GM13977 (cell line): ENCODE data around the gene GAMT.
A peak's percentile ranks its signal among the peaks of the same experiment; 100 is the strongest.
"Not testable (repeated sequence)": the region's sequence is repeated elsewhere in the genome, so short reads cannot be mapped to it uniquely, and the experiment has no call there.

Experiments used
- DNase-seq: peaks from one replicate; pipeline ENCODE4 v3.0.0; 2012; ENCODE audit warnings: low spot score
- in situ Hi-C: fragments of 300-500 bp; cut with MboI; formaldehyde crosslinking; loops from one replicate; pipeline ENCODE4 v1.12.0; 2022; ENCODE audit warnings: low sequenced_read_pairs, low pct_unique_long_range_greater_than_20kb, mixed read lengths, inconsistent platforms; ENCODE audit not compliant: unreplicated experiment
- TF ChIP-seq, protein P1 (sequence below): IDR thresholded peaks from 2 replicates; pipeline ENCODE4 v1.5.1; 2012; ENCODE audit warnings: mild to moderate bottlenecking, control low read depth; ENCODE audit not compliant: insufficient read depth; ENCODE audit errors: extremely low read depth, missing control alignments

Gene GAMT

DNA sequence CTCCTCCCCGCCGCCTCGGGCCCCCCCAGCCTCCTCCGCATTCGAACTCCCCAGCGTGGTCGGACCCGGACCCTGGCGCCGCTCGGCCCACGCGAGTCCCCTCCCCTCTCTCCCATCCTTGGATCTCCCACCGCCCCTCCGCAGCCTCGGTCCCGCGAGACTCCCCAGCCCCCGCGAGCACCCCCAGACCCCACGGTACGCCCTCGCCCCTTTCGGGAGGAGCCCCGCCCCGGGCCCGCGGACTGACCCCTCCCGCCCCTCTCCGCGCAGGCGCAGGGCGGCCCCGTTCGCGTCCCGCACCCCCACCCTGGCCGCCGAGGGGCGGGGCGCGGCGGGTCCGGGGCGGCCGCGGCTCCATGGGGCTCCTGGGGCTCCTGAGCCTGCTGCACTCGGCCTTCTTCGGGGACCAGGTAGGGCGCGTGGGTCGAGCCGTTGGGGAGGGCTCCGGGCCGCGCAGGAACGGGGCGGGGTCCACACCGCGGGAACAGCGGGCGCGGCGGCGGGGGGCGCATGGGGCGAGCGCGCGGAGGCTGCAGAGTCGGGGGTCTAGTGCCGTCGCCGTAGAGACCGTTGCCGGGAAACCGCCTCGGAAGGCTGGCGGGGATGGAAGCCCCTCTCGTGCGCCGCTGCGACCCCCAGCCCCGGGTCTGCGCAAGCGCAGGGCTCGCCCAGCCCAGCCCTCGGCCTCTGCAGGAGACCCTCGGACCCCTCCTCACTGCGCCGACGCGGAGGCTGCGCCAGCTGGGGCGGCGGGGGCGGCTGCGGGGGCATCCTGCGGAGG lies 44.8 kb upstream of the GAMT start:
- TF ChIP-seq, protein P1, sequence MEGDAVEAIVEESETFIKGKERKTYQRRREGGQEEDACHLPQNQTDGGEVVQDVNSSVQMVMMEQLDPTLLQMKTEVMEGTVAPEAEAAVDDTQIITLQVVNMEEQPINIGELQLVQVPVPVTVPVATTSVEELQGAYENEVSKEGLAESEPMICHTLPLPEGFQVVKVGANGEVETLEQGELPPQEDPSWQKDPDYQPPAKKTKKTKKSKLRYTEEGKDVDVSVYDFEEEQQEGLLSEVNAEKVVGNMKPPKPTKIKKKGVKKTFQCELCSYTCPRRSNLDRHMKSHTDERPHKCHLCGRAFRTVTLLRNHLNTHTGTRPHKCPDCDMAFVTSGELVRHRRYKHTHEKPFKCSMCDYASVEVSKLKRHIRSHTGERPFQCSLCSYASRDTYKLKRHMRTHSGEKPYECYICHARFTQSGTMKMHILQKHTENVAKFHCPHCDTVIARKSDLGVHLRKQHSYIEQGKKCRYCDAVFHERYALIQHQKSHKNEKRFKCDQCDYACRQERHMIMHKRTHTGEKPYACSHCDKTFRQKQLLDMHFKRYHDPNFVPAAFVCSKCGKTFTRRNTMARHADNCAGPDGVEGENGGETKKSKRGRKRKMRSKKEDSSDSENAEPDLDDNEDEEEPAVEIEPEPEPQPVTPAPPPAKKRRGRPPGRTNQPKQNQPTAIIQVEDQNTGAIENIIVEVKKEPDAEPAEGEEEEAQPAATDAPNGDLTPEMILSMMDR = no peak
- peak; percentile 86 for DNase-seq
- in situ Hi-C loops = no loop called here

DNA sequence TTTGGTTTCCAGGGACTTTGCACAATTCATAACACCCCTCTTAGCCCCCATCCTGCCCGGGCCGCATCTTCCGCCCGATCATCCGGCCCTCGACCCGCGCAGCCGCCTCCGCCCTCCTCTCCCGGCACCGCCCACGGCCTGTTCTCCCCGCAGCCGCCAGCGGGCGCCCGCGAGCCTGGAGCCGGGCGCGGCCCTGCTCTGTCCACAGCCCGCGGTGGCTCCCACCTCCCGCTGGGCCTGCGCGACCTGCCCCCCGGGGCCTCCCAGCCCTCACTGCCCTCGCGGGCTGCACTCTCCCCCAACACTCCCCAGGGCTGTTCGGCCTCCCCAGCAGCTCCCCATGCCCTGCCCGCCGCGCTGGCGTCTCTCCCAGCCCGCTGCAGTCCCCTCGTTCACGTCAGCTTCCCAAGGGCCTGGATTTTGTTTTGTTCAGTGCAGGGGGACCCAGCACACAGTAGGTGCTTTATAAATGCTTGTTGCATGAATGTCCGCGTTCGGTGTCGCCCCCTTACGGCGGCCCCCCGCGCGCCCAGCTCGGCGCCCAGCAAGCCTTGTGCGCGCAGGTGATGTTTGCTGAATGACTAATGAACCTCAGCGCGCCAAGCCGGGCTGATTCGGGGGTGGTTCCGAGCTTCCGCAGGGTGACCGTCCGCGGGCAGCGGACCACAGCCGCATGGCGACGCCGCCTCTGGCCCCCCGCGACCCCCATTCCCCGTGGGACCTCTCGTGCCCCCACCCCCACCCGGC lies 44.0 kb upstream of the GAMT start:
- in situ Hi-C loops = no loop called here
- DNase-seq = peak; percentile 98
- TF ChIP-seq, protein P1 = peak; percentile 99

DNA sequence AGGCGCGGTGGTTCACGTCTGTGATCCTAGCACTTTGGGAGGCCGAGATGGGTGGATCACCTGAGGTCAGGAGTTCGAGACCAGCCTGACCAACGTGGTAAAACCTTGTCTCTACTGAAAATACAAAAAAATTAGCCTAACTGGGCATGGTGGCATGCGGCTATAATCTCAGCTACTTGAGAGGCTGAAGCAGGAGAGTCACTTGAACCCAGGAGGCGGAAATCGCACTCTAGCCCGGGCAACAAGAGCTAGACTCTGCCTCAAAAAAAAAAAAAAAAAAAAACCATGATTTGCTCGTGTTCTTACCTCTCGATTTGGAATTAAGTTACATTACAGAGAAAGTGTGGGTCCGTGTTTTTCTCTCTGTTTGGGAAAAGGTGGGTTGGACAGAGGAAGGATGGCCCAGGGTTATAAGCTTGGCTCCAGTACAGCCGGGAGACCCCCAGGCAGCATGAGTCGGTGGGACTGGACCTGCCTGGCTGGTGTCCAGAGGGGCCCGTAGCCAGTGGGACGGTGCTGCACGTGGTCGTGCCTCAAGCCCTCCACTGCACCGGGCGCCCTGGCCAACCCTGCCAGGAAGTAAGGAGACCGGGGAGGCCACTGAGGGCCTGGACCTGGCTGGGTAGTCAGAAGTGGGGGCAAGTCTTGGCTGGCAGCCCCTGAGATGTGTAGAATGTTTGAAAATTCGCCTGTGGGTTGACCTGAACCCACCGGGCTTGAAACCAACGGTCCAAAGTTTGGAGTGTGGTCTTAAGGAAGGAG lies 40.5 kb upstream of the GAMT start:
- DNase-seq = no peak
- TF ChIP-seq, protein P1 = no peak
- in situ Hi-C loops = no loop called here

DNA sequence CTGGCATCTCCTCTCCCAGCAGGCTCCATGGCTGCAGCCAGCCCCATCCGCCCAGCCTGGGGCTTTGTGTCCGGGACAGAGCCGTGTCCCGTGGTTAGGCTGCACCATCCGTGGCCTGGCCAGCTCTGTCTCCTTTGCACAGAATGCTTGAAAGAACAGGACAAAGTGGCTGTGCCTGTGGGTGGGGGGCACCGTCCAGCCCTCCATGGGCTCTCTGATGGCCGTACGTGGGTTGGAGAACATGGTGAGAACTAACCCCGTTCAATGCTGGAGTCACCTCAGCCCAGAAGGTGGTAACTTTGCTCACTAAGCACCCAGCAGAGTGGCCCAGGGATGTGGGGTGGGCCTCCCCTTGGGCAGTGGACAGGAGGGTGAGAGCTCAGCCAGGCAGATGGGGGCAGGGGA lies 39.7 kb upstream of the GAMT start:
- no peak for DNase-seq
- TF ChIP-seq, protein P1 = no peak
- in situ Hi-C loops = no loop called here

DNA sequence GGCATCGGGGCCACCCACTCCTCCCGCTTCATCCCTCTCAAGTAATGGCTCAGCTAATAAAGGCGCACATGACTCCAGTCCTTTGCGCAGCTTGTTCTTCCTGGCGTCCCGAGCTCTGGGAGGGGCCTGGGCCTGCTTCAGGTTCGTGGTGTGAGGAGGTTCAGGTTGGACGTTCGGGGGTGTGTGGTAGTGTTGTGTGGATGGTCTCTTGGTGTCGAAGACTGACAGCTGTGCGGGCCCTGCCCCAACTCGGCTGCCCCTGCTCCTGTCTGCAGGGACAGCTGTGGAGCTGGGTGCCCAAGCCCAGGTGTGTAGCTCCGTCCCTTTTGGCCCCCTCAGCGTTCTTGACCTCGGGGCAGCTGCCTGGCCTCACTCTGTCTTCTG lies 39.1 kb upstream of the GAMT start:
- no peak for DNase-seq
- TF ChIP-seq, protein P1 = no peak
- in situ Hi-C loops = no loop called here

DNA sequence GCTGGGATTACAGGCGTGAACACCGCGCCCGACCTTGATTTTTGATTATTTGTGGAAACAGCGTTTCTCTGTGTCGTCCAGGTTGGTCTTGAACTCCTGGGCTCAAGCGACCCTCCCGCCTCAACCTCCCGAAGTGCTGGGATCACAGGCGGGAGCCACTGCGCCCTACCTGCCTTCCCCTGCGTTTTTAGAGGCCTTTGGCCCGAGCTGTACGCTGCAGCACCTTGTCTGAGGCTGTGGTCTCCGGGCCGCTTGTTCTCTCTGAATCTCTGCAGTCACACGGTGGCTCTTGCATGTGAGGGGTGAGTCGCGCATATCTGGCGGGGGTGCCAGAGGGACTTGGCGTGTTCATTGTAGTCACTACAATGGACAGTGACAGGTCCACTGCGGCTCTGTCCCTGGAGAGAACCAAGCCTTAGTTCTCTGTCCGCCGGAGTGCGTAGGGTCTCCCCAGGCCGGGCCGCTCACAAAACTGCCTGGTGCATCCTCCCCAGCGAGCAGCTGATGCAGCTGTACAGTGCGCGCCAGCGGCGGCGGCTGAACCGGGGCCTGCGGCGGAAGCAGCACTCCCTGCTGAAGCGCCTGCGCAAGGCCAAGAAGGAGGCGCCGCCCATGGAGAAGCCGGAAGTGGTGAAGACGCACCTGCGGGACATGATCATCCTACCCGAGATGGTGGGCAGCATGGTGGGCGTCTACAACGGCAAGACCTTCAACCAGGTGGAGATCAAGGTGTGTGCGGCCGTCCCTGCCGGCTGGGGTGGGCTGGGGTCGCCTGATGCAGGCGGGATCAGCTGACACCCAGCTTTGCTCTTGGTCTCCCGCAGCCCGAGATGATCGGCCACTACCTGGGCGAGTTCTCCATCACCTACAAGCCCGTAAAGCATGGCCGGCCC lies 38.4 kb upstream of the GAMT start:
- in situ Hi-C loops, DNase-seq: not testable (repeated sequence)
